ENCODE results near the gene MAPK13.
A peak's percentile ranks its signal among the peaks of the same experiment; 100 is the strongest.
"Not testable (repeated sequence)": the region's sequence is repeated elsewhere in the genome, so short reads cannot be mapped to it uniquely, and the experiment has no call there.

MAPK13 gene

DNA sequence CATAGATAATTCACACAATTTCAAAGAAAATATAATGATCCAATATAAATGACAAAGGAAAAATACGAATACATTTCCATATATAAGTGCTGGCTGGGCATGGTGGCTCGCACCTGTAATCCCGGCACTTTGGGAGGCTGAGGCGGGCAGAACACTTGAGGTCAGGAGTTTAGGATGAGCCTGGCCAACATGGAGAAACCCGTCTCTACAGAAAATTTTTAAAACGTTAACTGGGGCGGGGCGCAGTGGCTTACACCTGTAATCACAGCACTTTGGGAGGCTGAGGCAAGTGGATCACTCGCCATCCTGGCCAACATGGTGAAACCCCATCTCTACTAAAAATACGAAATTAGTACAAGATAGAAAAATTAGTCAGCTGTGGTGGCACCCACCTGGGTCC is 14.9 kb upstream of the MAPK13 start:
- no peak for DNase-seq

GRCh38 chr6:36116066-36116864 is 14.0 kb upstream of the MAPK13 start:
- no peak for DNase-seq

DNA sequence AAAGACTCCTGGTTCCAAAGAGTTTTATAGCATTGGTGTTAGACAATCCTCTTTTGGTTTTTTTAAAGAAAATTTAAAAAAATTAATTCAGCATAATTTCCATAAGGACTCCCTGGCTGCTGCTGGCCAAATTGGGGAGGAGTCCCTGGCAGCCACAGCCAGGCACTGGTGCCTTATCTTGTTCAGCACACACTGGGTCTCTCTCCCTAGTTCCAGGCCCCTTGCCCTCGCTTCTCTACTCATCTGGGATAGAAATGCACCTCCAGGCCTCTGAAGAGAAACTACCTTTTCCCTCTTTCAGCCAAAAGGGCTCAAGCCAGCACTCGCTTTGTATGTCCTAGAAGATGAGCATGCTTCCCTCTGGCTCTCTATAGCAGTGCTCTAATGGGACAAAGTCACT is 13.4 kb upstream of the MAPK13 start:
- DNase-seq = no peak

GRCh38 chr6:36117658-36118549 is 12.4 kb upstream of the MAPK13 start:
- DNase-seq = no peak

DNA sequence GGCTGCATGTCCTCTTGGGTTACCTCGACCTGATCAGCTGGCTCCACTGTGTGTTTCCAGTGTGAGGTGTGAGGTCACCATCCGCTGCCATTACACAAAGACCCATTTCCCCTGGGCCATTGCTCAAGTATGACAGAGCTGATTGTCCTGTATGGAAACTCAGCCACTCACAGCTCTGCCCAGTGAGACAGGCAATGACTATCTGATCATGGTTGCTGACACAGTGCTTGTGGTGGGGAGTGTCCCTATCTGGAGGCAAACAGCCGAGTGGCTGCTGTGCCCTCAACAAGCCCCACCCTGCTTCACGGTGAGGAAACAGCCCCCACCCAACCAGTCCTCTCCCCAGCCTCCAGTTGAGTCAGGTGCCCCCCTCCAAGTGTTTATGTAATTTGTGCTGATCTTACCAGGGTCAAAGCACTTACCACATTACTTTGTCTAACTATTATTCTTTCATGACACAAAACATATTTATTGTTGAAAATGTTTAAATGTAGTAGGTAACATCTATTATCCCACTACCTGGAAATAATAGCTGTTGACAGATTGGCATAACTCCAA is 11.7 kb upstream of the MAPK13 start:
- DNase-seq = no peak

DNA sequence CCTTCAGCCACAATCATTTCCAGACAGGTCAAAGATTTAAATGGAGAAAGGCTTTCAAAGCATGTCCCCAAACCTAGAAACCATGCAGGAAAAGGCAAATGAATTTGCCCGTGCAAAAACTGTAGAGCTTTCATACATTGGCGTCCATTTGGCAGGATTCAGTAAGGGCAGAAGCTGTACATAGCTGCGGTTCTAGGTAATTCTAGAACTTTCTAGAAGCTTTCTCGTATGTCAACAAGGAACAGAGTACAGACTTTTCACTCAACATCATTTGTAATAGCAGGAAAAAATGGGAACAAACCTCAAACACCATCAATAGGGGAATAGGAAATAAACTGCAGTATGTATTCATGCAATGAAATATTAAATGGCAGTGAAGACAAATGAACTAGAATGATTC is 11.1 kb upstream of the MAPK13 start:
- no peak for DNase-seq

DNA sequence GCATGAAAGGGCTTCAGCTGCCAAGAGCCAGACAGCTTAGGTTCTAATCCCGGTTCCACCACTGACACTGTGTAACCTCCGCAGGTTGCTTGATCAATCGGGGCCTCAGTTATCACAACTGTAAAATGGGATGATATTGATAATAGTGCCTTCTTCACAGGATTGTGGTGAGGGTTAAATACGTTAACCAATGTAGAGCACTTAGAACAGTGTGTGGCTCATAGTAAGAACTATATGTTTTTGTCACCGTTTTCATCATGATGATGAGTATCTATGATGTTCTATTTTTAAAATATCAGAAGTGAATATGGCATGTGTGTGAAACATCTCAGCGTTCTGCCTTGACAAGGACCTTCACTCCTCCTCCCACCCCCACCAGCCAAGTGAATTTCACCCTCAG is 10.3 kb upstream of the MAPK13 start:
- no peak for DNase-seq

- no peak for DNase-seq
Observed at GRCh38 chr6:36120539-36120938, 9.8 kb upstream of the MAPK13 start.

DNA sequence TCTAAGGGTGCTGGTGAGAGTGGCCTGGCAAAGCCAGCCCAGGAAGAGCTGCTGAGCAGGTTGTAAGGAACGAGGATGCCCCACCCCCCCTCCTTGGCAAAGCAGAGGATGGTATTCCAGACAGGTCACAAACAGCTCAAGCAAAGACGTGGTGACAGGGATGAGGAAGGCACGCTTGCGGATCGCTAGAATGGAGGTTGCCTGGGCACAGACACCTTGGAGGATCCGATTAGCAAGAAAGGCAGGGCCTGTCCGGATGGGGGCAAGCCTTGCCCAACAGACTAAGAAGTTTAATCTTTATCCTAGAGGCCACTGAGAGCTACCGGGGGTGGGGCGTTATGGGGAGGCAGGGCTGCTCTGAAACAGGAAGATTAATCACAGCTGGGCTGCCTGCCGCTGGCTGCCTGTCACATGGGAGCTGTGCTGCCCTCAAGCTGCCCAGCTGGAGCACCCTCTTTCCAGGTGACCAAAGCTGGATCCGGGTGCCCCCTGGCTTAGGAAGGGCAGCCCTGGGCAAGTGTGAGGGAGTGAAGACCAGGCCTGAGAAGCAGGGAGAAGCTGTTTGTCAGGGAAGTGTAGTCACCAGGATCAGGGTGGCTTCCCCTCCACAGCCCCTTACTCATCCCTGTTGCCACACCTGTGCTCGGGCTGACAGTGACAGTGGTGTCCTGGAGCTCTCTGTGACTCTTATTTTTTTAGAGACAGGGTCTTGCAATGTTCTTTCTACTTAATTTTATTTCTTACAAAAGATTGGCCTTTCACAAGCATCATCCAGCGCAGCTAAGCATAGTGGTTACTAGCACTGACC is 9.1 kb upstream of the MAPK13 start:
- no peak for DNase-seq

- no peak for DNase-seq
Observed at GRCh38 chr6:36121787-36122494, 8.4 kb upstream of the MAPK13 start.

DNA sequence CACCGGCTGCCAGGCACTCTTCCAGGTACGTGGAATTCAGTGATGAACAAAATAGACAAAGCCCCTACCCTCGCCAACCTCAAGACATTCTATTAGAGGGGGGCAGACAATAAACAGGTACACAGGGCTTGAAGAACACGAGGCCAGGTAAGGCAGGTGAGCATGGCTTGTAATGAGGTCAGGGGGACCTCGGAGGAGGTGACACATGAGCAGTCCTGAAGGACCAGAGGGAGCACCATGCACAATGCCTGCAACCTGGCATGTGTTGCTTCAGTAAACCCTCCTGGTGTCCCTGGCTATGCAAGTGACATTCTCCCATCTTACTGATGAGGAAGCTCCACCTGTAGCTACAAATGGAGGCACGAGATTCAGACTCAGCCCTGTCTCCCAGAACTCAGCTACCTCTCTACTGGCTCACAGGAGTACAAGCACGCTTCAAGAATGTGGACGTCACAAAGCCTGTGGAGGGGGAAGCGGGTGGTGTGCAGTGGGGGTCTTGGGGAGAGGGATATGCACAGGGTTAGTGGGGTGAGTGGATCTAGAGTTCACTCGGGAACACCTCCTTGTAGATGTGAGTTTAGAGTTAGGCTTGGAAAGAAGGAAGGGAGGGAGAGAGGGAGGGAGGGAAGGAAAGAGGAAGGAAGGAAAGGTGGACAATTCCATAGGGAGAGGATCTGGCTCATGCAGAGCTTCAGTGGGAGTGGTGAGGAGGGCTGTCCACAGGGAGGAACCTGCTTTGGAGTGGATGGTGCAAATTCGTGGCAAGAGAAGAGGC is 7.6 kb upstream of the MAPK13 start:
- DNase-seq = no peak

- peak; percentile 45 for DNase-seq
Observed at GRCh38 chr6:36123270-36124139, 6.8 kb upstream of the MAPK13 start.

- not testable (repeated sequence) for DNase-seq
Observed at GRCh38 chr6:36124346-36124745, 6.0 kb upstream of the MAPK13 start.

GRCh38 chr6:36124881-36125280 is 5.4 kb upstream of the MAPK13 start:
- no peak for DNase-seq

GRCh38 chr6:36125575-36125974 is 4.7 kb upstream of the MAPK13 start:
- DNase-seq = no peak

DNA sequence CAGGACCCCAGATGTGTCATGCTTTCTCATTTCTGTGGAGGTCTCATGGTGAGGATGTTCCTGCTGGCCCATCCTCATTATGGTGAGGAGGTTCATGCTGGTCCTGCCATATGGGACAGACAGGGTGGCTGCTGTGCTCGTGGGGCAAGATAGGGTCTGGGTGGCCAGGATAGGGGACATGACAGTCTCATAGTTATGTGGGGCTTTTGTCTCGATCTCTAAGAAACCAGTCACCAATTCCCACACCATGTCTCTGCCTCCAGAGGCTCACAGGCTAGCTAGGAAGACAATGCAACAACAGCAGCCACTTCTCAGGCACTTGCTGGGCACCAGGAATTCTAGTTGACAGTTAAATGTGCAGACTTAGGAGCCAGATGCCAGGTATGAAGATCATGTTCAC is 4.2 kb upstream of the MAPK13 start:
- DNase-seq = no peak

DNA sequence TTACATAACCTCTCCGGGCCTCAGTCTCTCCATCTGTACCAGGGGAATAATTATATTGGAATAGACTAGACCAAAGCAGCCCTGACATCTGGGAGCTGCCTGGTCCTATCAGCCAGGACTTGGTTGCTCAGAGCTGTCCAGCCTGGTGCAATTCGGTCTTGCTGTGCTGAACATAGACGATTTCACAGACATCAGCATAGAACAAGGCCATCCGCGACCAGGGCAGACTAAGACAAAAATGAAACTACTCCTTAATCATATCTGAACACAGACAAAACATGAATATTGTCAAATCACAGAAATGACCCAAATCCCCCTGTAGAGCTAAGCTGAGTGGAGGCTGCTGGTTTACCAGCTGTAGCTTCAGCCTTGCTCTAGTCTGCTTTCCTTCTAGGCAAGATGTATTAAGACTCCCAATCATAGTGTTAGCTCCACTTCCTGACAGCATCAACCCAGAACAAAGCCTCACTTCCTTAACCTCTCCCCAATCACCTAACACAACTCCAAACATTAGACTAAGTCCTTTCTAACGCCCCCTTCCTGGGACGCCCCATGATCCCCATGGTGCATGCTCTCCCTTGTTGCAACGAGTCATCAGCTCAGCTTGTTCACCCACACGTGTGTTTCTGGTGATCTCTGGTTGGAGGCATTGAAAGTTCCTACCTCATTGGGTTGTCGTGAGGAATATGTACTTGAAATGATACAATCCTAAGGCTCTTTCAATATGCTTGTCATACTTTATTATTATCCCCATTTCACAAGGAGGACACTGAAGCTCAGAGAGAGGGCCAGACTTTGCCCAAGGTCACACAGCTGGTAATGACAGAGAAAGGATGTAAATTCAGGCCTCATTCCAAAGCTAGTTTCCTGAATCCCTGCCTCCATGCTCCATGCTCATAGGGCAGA is 3.5 kb upstream of the MAPK13 start:
- DNase-seq = no peak

- DNase-seq = no peak
Observed at GRCh38 chr6:36127462-36128016, 2.8 kb upstream of the MAPK13 start.

DNA sequence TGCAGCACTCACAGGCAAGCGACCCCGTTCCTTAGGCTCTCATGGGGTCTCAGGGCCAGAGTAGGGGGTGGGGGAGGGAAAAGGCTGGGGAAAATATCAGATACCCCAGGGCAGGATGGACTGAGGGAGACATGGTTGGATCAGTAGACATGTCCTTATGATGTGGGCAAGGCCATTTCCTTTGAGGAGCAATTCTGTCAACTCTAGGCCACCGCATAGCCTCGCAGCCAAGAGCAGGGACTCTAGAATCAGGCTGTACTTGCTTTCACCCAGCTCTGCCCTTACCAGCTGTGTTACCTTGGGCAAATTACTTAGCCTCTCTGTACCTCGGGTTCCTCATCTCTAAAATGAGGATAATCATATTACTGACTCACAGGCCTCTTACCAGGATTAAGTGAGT is 2.2 kb upstream of the MAPK13 start:
- no peak for DNase-seq

Measured in NCI-H2107 (cell line).